HL-60 (cell line): Measurements from ENCODE around the gene CPED1.
"Not testable (repeated sequence)": the region's sequence is repeated elsewhere in the genome, so short reads cannot be mapped to it uniquely, and the experiment has no call there.

ENCODE experiments used
- CTCF ChIP-seq: IDR thresholded peaks from one replicate; pipeline ENCODE4 v1.5.1; 2011; ENCODE audit warnings: low read length, control low read depth, inconsistent platforms; ENCODE audit not compliant: insufficient read depth
- POLR2AphosphoS5 ChIP-seq: IDR thresholded peaks from 2 replicates; pipeline ENCODE4 v1.6.1; 2012; ENCODE audit warnings: low read depth

- TF ChIP-seq CTCF, POLR2AphosphoS5: not testable (repeated sequence)
These were observed 264.2 kb downstream of the CPED1 start for GRCh38 chr7:121252523-121253235.
